DMS 273 (cell line): ENCODE data around the gene IL4R.
"Not testable (repeated sequence)": the region's sequence is repeated elsewhere in the genome, so short reads cannot be mapped to it uniquely, and the experiment has no call there.

Experiments
- DNase-seq: peaks from one replicate; lab custom pipeline; 2025; ENCODE audit not compliant: unreplicated experiment; lab: John Stamatoyannopoulos, UW

IL4R gene

DNA sequence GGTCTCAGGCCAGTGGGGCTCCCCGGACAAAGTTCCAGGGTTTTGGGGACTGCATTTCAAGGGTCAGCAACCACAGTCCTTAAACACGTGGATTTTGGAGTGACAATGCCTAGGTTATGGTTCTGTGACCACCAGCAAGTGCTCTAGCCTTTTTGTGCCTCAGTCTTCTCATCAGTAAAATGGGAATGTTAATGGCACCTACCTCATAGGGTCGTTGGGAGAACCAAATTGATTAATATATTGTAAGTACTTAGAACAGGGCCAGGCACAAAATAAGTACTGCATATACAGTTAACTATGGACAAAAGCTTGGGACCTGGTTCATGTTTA, 13.8 kb downstream of the IL4R start:
- no peak for DNase-seq

GRCh38 chr16:27328937-27329336, 15.2 kb downstream of the IL4R start:
- no peak for DNase-seq

DNA sequence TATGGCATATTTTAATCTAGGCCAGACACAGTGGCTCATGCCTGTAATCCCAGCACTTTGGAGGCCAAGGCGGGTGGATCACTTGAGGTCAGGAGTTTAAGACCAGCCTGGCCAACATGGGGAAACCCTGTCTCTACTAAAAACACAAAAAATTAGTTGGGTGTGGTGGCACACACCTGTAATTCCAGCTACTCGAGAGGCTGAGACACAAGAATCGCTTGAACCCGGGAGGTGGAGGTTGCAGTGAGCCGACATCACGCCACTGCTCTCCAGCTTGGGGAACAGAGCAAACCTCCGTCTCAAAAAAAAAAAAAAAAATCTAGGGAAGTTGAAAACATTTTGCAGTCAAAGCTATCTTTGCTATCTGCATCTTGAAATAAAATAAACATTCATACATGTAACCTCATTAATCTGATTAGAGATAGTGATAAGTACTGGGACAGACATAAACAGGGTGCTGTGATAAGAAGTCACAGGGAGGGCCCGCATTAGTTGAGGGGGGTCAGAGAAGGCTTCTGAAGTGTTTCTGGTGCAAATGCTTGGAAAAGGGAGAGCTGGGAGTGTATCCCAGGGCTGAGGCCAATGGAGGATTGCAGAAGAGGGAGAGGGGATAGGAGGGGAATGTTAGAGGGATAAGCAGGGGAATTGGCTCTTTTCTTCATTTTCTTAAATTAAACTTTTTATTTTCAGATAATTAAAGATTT, 15.8 kb downstream of the IL4R start:
- not testable (repeated sequence) for DNase-seq

DNA sequence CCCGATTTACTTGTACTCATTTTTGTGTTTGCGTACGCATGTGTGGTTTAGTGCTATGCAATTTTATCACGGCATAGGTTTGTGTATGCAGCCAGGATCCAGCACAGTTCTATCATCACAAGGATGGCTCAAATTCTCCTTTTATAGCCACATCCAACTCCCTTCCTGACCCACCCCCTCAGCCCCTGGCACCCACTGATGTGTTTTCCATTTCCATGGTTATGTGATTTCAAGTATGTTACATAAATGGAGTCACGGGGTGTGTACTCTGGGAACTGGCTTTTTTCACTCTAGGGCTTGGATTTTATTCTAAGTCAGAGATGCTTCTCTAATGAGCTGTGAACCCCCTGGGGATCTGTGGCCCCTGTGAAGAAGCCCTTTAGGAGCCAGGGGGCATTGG, 16.8 kb downstream of the IL4R start:
- no peak for DNase-seq

DNA sequence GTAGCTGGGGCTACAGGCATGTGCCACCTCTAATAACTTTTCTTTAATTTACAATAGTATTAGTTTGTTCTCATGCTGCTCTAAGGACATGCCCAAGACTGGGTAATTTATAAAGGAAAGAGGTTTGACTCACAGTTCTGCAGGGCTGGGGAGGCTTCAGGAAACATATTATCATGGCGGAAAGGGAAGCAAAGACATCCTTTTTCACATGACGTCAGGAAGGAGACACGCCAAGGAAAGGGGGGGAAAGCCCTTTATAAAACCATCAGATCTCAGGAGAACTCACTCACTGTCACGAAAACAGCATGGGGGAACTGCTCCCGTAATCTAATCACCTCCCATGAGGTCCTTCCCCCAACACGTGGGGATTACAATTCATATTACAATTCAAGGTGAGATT, 18.3 kb downstream of the IL4R start:
- DNase-seq = no peak

- DNase-seq = no peak
Measured at GRCh38 chr16:27333104-27333503, 19.3 kb downstream of the IL4R start.

- DNase-seq = peak; percentile 87
Measured at GRCh38 chr16:27333549-27333948, 19.8 kb downstream of the IL4R start.

- no peak for DNase-seq
Measured at GRCh38 chr16:27334192-27334764, 20.5 kb downstream of the IL4R start.

DNA sequence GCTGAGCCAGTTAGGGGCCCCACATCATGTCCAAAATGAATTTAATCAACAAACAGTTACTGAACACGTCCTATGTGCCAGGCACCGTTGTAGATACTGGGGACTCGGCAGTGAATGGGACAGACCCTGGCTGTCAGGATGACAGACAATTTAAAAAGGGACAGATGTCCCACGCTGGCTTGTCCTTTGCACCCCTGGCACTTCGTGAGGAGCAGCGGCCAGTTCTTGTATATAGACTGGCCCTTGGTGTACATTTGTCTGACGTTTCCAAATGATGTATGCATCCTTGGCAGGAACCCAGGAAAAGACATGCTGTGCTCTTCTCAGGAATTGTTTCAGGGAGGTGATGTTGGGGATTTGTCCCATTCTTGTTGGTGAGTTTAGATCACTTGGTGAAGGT, 21.1 kb downstream of the IL4R start:
- DNase-seq = peak; percentile 48

GRCh38 chr16:27335349-27336053, 21.7 kb downstream of the IL4R start:
- DNase-seq = no peak

- no peak for DNase-seq
Measured at GRCh38 chr16:27337024-27337423, 23.2 kb downstream of the IL4R start.

DNA sequence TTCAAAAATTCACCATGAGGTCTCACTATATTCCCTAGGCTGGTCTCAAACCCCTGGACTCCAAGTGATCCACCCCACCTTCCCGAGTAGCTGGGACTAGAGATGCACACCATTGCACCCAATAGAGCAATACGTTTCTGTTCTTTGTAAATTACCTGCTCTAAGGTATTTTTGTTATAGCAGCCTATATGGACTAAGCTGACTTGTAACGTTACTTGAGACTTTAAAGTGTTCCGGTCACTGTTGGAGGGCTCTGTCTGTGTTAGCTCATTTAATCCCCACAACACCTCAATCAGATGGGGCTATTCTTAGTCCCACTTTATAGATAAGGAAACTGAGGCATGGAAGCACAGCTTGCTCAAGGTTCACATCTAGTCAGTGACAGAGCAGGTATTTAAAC, 25.4 kb downstream of the IL4R start:
- no peak for DNase-seq

DNA sequence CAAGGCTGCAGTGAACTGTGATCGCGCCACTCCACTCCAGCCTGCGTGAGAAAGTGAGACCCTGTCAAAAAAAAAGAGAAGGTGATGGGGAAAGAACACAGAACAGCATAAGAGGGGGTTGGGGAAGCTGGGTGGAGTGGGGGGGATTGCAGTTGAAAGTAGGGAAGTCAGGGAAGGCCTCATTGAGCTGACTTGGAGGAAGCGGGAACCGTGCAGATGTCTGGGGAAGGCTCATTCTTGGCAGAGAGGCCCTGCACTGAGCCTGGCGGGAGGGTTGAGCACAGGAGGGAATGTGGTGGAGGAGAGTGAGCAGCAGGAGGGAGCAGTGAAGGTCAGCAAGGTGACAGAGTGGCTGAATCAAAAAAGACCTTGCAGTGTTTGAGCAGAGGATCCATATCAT, 26.9 kb downstream of the IL4R start:
- DNase-seq = no peak

- no peak for DNase-seq
Measured at GRCh38 chr16:27341549-27341948, 27.8 kb downstream of the IL4R start.

GRCh38 chr16:27341971-27342370, 28.2 kb downstream of the IL4R start:
- no peak for DNase-seq

DNA sequence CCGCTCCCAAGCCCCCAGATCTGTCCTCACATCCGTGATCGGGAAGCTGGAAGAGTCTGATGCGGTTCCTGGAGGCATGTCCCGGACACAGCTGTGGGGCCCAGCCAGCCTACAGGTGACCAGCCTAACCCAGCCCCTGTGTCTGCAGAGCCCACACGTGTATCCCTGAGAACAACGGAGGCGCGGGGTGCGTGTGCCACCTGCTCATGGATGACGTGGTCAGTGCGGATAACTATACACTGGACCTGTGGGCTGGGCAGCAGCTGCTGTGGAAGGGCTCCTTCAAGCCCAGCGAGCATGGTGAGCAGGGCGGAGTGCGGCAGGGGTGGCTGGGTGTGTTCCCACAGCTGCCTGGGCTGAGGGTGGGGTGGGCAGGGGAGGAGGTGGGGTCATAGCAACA, 30.9 kb downstream of the IL4R start:
- no peak for DNase-seq

DNA sequence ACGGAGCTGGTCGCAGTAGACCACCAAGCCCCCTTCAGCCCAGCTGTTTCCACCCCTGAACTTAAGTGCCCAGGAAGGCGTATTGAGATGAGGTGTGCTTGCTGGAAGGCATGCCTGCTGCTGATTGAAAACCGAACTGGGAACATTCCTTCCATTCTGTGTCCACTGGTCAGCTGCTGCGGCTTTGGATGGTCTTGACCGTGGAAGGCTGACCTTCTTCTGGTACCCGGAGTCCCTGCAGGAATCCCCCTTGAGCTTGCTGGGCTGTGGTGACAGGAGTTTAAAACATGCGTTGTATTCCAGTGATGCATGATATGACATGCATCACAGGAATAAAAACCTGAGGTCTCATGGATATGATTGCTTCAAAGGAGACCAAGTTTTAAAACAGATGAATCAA, 31.4 kb downstream of the IL4R start:
- DNase-seq = no peak

DNA sequence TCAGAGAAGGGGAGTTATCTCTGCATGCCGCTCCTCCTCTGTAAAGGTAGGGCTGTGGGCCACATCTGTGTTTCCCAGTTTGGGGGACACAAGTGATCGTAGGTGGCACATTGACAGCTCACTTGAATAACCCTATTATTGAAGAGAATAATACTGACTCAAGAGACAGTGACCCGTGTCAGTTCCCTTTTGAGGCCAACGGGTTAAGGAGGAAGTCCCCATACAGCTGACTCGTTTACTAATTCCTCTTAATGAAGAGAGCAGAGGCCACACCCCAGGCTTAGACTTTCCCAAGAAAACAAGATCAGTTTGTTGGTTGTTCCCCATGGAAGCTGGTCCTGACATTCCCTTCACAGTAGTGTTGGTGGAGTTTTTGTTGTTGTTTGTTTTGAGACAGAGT, 33.0 kb downstream of the IL4R start:
- no peak for DNase-seq

DNA sequence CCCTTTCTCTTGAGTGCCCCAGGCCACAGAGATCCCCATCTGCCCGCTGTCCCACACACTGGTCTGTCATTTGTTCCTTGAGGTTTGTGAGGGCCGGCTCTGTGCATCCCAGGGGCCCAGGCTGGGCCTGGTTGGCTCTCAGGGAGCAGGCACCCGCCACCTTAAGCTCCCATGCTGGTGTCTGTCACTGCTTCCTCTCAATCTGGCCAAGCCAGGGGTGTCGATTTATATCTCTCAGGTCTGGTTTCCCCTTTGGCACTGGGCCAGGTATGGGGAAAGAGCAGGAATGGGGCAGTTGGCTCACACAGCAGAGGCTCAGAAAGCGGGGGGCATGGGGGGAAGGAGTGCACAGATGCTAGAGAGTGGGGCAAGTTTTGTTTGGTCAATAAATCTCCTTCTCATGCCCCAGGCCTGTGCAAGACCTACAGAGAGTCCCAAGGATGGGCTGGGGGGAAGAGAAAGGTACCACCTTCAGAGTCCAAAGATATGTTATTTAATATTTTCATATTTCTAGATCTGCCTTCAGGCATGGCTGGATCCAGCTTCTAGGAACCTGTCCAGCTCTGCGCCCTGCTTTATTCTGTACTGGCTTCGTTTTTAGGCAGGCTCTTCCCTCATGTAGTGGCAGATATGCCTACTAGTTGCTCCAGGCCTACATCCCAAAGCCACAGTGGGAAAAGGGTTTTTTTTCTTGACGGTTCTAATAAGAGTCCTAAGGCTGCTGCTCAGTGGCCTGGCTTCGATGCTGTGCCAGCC, 34.3 kb downstream of the IL4R start:
- peak; percentile 52 for DNase-seq

DNA sequence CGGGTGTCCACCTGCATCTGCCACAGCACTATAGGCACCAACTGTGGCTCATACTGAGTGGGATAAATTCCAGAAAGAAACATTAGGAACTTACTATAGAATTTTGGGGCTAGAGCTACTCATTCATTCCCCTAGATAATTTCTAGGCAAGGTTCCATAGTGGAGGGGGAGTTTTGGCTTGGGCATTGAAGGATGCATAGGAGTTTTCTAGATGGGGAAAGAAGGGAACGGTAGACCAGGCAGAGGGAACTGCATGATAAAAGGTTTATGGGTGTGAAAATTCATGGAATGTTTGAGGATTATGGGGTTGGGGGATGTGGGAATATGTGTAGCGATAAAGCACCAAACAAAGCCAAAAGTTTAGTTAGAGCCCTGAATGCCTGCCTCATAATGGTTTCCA, 35.5 kb downstream of the IL4R start:
- no peak for DNase-seq

GRCh38 chr16:27350006-27350405, 36.2 kb downstream of the IL4R start:
- no peak for DNase-seq

DNA sequence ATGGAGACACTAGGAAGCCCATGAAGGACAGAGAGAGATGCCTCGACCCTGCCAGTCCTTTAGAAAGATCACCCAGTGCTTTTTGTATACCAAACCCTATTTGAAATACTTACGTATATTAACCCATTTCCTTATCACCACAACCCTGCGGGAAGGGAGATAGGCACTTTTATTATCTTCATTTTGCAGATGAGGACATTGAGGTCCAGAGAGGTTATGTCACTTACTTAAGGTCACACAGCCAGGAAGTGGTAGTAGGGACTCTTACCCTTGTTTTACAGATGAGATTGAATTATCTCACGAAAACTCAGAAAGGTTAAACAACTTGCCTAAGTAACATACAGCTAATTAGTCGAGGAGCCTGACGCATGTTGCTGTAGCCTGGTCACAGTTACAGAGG, 38.2 kb downstream of the IL4R start:
- DNase-seq = no peak
